H1 (cell line): ENCODE results near the gene CHRM3. TPM values are rescaled to one million over a fixed set of nuclear protein-coding genes. Genes with fewer than 3 reads are reported as not detected.

Source experiments
- BRCA1 ChIP-seq: IDR thresholded peaks from 2 replicates; pipeline ENCODE4 v1.6.1; 2012; ENCODE audit warnings: low read depth, low read length, improper control_type of control experiment
- MAFK ChIP-seq: IDR thresholded peaks from 2 replicates; pipeline ENCODE4 v1.6.1; 2012; ENCODE audit warnings: low read depth, mild to moderate bottlenecking, improper control_type of control experiment, low read length
- SP4 ChIP-seq: IDR thresholded peaks from 2 replicates; pipeline ENCODE4 v1.6.1; 2012; ENCODE audit warnings: low read length, inconsistent platforms
- SUZ12 ChIP-seq: fragments of 200-600 bp; sonication (generic); IDR thresholded peaks from 2 replicates; pipeline ENCODE4 v1.6.1; 2012; ENCODE audit warnings: mild to moderate bottlenecking, inconsistent platforms, low read length, moderate library complexity, mixed read lengths
- TEAD4 ChIP-seq: IDR thresholded peaks from 2 replicates; pipeline ENCODE4 v1.6.1; 2012; ENCODE audit warnings: low read depth, low read length, inconsistent platforms, mixed read lengths
- polyA plus RNA-seq, 7 experiments: library from polyadenylated mRNA; depleted of rRNA in 3 of 7; stranded (reverse) in 5 of 7; unstranded in 2 of 7; fragments of >200 nt in 5 of 7; fragments of 200-250 nt in 2 of 7; gene quantifications; 1 replicate in 5 of 7; 2 replicates in 1 of 7; 4 replicates in 1 of 7; pipeline versions ENCODE4 v1.2.1 to v1.2.3, GENCODE V29; 2011 to 2013; ENCODE audit warnings: missing spikeins in 2 of 7, mixed read lengths in 2 of 7
- total RNA-seq: library from RNA; stranded (reverse); fragmentation: NEBNext Ultra II Directional; extraction: Animal tissue kit (Norgen Biotek cat#: 25700); gene quantifications from 2 replicates; pipeline ENCODE4 v1.2.1, GENCODE V29; 2021
- TF ChIP-seq, protein P1 (sequence below): fragments of 300-600 bp; sonication (generic); IDR thresholded peaks from 2 replicates; pipeline ENCODE4 v1.7.1; 2012; ENCODE audit warnings: low read length, moderate library complexity, mild to moderate bottlenecking, inconsistent platforms; ENCODE audit not compliant: insufficient replicate concordance

CHRM3 gene
- total and polyA plus RNA-seq, 2 of the 8 experiments (the other 6 are each of a cell fraction or from before 2014, with no cell fraction given): 3.3 to 5.0 TPM

- TF ChIP-seq, protein P1, sequence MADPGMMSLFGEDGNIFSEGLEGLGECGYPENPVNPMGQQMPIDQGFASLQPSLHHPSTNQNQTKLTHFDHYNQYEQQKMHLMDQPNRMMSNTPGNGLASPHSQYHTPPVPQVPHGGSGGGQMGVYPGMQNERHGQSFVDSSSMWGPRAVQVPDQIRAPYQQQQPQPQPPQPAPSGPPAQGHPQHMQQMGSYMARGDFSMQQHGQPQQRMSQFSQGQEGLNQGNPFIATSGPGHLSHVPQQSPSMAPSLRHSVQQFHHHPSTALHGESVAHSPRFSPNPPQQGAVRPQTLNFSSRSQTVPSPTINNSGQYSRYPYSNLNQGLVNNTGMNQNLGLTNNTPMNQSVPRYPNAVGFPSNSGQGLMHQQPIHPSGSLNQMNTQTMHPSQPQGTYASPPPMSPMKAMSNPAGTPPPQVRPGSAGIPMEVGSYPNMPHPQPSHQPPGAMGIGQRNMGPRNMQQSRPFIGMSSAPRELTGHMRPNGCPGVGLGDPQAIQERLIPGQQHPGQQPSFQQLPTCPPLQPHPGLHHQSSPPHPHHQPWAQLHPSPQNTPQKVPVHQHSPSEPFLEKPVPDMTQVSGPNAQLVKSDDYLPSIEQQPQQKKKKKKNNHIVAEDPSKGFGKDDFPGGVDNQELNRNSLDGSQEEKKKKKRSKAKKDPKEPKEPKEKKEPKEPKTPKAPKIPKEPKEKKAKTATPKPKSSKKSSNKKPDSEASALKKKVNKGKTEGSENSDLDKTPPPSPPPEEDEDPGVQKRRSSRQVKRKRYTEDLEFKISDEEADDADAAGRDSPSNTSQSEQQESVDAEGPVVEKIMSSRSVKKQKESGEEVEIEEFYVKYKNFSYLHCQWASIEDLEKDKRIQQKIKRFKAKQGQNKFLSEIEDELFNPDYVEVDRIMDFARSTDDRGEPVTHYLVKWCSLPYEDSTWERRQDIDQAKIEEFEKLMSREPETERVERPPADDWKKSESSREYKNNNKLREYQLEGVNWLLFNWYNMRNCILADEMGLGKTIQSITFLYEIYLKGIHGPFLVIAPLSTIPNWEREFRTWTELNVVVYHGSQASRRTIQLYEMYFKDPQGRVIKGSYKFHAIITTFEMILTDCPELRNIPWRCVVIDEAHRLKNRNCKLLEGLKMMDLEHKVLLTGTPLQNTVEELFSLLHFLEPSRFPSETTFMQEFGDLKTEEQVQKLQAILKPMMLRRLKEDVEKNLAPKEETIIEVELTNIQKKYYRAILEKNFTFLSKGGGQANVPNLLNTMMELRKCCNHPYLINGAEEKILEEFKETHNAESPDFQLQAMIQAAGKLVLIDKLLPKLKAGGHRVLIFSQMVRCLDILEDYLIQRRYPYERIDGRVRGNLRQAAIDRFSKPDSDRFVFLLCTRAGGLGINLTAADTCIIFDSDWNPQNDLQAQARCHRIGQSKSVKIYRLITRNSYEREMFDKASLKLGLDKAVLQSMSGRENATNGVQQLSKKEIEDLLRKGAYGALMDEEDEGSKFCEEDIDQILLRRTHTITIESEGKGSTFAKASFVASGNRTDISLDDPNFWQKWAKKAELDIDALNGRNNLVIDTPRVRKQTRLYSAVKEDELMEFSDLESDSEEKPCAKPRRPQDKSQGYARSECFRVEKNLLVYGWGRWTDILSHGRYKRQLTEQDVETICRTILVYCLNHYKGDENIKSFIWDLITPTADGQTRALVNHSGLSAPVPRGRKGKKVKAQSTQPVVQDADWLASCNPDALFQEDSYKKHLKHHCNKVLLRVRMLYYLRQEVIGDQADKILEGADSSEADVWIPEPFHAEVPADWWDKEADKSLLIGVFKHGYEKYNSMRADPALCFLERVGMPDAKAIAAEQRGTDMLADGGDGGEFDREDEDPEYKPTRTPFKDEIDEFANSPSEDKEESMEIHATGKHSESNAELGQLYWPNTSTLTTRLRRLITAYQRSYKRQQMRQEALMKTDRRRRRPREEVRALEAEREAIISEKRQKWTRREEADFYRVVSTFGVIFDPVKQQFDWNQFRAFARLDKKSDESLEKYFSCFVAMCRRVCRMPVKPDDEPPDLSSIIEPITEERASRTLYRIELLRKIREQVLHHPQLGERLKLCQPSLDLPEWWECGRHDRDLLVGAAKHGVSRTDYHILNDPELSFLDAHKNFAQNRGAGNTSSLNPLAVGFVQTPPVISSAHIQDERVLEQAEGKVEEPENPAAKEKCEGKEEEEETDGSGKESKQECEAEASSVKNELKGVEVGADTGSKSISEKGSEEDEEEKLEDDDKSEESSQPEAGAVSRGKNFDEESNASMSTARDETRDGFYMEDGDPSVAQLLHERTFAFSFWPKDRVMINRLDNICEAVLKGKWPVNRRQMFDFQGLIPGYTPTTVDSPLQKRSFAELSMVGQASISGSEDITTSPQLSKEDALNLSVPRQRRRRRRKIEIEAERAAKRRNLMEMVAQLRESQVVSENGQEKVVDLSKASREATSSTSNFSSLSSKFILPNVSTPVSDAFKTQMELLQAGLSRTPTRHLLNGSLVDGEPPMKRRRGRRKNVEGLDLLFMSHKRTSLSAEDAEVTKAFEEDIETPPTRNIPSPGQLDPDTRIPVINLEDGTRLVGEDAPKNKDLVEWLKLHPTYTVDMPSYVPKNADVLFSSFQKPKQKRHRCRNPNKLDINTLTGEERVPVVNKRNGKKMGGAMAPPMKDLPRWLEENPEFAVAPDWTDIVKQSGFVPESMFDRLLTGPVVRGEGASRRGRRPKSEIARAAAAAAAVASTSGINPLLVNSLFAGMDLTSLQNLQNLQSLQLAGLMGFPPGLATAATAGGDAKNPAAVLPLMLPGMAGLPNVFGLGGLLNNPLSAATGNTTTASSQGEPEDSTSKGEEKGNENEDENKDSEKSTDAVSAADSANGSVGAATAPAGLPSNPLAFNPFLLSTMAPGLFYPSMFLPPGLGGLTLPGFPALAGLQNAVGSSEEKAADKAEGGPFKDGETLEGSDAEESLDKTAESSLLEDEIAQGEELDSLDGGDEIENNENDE: no peak
- TF ChIP-seq SUZ12 (no peak), TEAD4 (no peak), BRCA1 (no peak), SP4 (no peak), MAFK (no peak)
Observed at GRCh38 chr1:239429163-239429562, 42.8 kb downstream of the CHRM3 start (continued).
